SK-N-MC (cell line): ENCODE results near the gene ANO5.

Source experiments
- EZH2 ChIP-seq: fragments of 200-600 bp; sonication (generic); IDR thresholded peaks from one replicate; pipeline ENCODE4 v1.6.1; 2017; ENCODE audit warnings: antibody characterized with exemption
- FOXP2 ChIP-seq: optimal IDR thresholded peaks from 2 replicates; pipeline ENCODE3; 2011; ENCODE audit warnings: mild to moderate bottlenecking, moderate library complexity; ENCODE audit not compliant: insufficient read depth; ENCODE audit errors: extremely low read length, control extremely low read depth
- POLR2AphosphoS5 ChIP-seq: IDR thresholded peaks from 2 replicates; pipeline ENCODE4 v1.6.1; 2012; ENCODE audit warnings: mild to moderate bottlenecking, low read depth, low read length, borderline replicate concordance

DNA sequence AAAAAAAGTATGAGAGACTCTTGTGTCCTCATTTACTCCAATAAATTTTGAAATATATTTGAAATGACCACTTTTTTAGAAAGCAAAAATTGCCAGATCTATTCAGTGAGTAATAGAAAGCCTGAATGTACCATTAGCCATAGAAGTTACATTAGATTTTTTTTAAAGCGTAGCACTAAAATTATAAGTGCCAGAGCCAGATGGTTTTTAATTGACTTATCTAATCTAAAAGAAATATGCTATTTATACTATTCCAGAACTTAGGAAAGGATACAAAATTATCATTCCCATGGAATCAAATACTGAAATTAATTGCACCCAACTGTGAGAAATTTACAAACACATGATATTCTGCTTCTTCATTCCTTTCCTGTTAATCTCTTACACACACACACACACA, 80.9 kb downstream of the ANO5 start:
- TF ChIP-seq POLR2AphosphoS5, result no peak
- no peak for TF ChIP-seq EZH2
- TF ChIP-seq FOXP2, result no peak
